ENCODE measurements around the gene PDZD8. TPM values are rescaled to one million over a fixed set of nuclear protein-coding genes. Genes with fewer than 3 reads are reported as not detected.
A peak's percentile ranks its signal among the peaks of the same experiment; 100 is the strongest.

The PDZD8 gene
- total RNA-seq, 2 experiments from 2014 or later, result 15.5 to 16.2 TPM

DNA sequence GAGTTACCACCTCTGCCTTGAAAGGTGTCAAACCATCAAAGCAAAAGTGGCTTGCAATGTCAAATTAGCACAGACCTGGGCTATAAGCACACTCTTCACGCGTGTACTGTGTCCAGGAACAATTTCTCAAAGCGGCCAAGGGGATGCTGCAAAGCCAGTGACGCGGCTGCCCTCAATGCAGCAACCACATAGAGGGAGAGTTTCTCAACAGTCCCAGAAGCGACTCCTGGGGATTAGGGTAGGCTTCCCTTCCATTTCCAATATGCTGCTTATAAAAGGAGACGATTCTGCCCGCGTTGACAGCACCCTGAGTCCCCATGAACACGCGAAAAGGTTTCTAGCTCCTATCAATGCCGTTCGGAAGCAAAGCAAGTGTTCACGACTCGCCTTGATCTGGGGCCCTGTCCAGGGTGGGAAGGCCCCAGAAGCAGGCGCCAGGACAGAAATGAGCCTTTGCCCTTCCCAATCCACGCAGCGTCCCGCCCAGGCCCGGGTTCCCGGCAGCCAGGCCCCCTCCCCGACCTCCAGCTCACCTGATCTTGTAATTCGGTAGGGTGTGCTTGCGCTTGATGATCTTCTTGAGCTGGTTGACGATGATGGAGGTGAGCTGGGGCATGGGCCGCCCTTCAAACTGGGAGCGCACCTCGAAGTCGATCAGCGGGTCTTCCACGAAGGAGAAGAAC lies 1.3 kb downstream of the PDZD8 start:
- peaks cover 16% of the 10 kb centered on the region for H3K36me3 Mint-ChIP-seq (ENCODE audit: low read depth)
- H3K4me3 Mint-ChIP-seq, result peak overlapping the region; percentile 89
- ATAC-seq, result peak; percentile 31
- peaks cover 36% of the 10 kb centered on the region for H3K4me1 Mint-ChIP-seq (ENCODE audit: low read depth)
- no peaks in the 10 kb centered on the region for H3K9me3 Mint-ChIP-seq
- CTCF ChIA-PET, result interaction anchor here (0.8 to 1.7 kb wide), 5 partner anchors 13 to 1381 kb away, joined by 3 to 10 read pairs (median 3); partner anchors contain the start of gene CACUL1
- TF ChIP-seq, protein P1, sequence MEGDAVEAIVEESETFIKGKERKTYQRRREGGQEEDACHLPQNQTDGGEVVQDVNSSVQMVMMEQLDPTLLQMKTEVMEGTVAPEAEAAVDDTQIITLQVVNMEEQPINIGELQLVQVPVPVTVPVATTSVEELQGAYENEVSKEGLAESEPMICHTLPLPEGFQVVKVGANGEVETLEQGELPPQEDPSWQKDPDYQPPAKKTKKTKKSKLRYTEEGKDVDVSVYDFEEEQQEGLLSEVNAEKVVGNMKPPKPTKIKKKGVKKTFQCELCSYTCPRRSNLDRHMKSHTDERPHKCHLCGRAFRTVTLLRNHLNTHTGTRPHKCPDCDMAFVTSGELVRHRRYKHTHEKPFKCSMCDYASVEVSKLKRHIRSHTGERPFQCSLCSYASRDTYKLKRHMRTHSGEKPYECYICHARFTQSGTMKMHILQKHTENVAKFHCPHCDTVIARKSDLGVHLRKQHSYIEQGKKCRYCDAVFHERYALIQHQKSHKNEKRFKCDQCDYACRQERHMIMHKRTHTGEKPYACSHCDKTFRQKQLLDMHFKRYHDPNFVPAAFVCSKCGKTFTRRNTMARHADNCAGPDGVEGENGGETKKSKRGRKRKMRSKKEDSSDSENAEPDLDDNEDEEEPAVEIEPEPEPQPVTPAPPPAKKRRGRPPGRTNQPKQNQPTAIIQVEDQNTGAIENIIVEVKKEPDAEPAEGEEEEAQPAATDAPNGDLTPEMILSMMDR (IDR thresholded peaks at IDR 0.05), result no peak
- DNase-seq, result peak; percentile 51
- intact Hi-C loops (cut with micrococcal nuclease), result loop anchor here (1.0 kb wide), 1 partner anchor 9 kb away; no protein-coding TSS in a partner anchor
- peak overlapping the region; percentile 81 for H3K27ac Mint-ChIP-seq
- POLR2A ChIA-PET, result interaction anchor here (0.6 to 1.0 kb wide), 3 partner anchors 11 to 52 kb away, joined by 3 read pairs; no protein-coding TSS in a partner anchor
- peaks cover 11% of the 10 kb centered on the region for H3K27me3 Mint-ChIP-seq

DNA sequence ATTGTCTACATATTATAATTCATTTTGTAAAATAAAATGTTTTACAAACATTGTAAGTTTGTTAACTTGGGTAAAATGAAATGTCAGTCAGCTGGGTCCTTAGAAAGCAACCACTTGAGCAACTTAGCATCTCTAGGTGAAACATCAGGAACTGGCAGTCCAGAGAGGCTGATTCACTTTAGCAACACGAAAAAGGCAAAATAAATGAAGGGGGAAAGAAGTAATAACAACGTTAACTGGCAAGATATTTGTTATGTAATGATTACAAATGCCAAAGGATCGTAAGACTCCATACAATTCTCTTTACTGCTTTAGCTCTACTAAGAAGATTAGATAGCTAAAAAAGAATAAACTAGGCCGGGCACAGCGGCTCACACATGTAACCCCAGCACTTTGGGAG lies 5.0 kb downstream of the PDZD8 start:
- ATAC-seq, result no peak
- H3K4me3 Mint-ChIP-seq, result no peak overlapping the region
- DNase-seq, result no peak
- TF ChIP-seq, protein P1 (IDR thresholded peaks at IDR 0.05), result no peak
- H3K9me3 Mint-ChIP-seq, result no peaks in the 10 kb centered on the region
- H3K36me3 Mint-ChIP-seq (ENCODE audit: low read depth), result peaks cover 16% of the 10 kb centered on the region
- POLR2A ChIA-PET, result no interaction called here
- CTCF ChIA-PET, result interaction anchor here (0.7 to 3.4 kb wide), 4 partner anchors 9 to 196 kb away, joined by 4 to 12 read pairs (median 5); no protein-coding TSS in a partner anchor
- H3K27me3 Mint-ChIP-seq, result no peaks in the 10 kb centered on the region
- H3K27ac Mint-ChIP-seq, result no peak overlapping the region
- intact Hi-C loops (cut with micrococcal nuclease), result no loop called here
- peaks cover 57% of the 10 kb centered on the region for H3K4me1 Mint-ChIP-seq (ENCODE audit: low read depth)

DNA sequence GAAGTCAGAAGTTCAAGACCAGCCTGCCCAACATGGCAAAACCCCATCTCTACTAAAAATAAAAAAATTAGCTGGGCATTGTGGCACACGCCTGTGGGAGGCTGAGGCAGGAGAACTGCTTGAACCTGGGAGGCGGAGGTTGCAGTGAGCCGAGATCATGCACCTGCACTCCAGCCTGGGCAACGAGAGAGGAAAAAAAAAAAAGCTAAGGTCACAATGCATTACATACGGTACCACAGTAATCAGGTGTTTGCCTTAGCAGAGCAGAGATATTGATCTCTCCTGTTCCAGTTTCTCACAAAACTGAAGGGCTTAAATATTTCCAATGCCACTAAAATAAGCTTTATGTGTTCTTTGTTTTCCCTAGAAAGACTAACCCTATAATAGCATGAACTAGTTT lies 7.5 kb downstream of the PDZD8 start:
- no peaks in the 10 kb centered on the region for H3K9me3 Mint-ChIP-seq
- H3K4me1 Mint-ChIP-seq (ENCODE audit: low read depth), result peaks cover 73% of the 10 kb centered on the region
- POLR2A ChIA-PET, result no interaction called here
- no peak for ATAC-seq
- intact Hi-C loops (cut with micrococcal nuclease), result no loop called here
- no peak overlapping the region for H3K27ac Mint-ChIP-seq
- CTCF ChIA-PET, result no interaction called here
- H3K36me3 Mint-ChIP-seq (ENCODE audit: low read depth), result peaks cover 13% of the 10 kb centered on the region
- H3K27me3 Mint-ChIP-seq, result no peaks in the 10 kb centered on the region
- TF ChIP-seq, protein P1 (IDR thresholded peaks at IDR 0.05), result no peak
- no peak for DNase-seq
- no peak overlapping the region for H3K4me3 Mint-ChIP-seq

DNA sequence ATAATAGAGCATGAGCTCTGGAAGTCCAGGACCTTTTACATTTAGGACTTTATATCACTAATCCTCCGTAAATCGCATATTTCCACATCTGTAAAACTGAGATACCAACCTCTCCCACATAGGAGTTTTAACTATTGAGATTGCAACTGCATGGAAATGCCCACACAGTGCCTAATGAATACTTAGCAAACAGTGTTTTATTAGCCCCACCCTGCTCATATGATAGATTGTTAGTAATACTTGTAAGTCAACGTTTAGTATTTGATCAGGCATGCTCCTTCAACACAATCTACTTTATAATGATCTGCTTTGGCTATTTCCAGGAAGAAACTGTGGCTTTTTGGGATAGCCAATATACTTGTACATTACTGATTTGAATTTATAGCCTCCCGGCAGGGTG lies 8.5 kb downstream of the PDZD8 start:
- Mint-ChIP-seq H3K4me3 (no peak overlapping the region), H3K36me3 (ENCODE audit: low read depth) (peaks cover 7% of the 10 kb centered on the region), H3K27ac (no peak overlapping the region), H3K27me3 (no peaks in the 10 kb centered on the region), H3K4me1 (ENCODE audit: low read depth) (peaks cover 66% of the 10 kb centered on the region), H3K9me3 (no peaks in the 10 kb centered on the region)
- intact Hi-C loops (cut with micrococcal nuclease), result no loop called here
- ChIA-PET CTCF (interaction anchor here (0.8 to 1.3 kb wide), 2 partner anchors 44 to 150 kb away, joined by 3 to 4 read pairs; no protein-coding TSS in a partner anchor), POLR2A (no interaction called here)
- no peak for ATAC-seq
- no peak for DNase-seq
- TF ChIP-seq, protein P1 (IDR thresholded peaks at IDR 0.05), result no peak

DNA sequence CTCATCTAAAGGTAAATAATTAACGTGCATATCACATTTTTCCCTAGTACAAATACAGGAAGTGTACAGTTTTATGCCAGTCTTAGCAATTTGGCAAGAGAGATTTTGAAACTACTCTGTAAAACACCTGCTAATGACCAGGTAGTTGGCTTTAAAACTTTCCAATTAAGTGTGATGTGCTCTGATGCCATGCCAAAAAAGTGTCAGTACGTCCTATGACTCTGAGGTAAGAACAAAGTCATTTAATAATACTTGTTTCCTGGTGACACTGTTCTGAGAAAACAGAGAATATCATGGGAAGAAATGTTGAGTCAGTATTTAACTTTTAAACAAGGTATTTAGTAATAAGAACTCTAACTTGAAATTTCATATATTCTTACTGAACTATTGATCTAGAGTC lies 9.6 kb downstream of the PDZD8 start:
- DNase-seq, result peak; percentile 26
- ATAC-seq, result peak; percentile 54

More for the DNA sequence above, 9.6 kb downstream of the PDZD8 start:
- Mint-ChIP-seq H3K27ac (no peak overlapping the region), H3K9me3 (no peaks in the 10 kb centered on the region), H3K27me3 (no peaks in the 10 kb centered on the region), H3K4me1 (ENCODE audit: low read depth) (peaks cover 66% of the 10 kb centered on the region), H3K36me3 (ENCODE audit: low read depth) (peaks cover 7% of the 10 kb centered on the region), H3K4me3 (no peak overlapping the region)
- ChIA-PET POLR2A (no interaction called here), CTCF (interaction anchor here (1.3 kb wide), 1 partner anchor 149 kb away, joined by 4 read pairs; no protein-coding TSS in a partner anchor)
- TF ChIP-seq, protein P1 (IDR thresholded peaks at IDR 0.05), result no peak
- intact Hi-C loops (cut with micrococcal nuclease), result loop anchor here (1.0 kb wide), 1 partner anchor 8 kb away; no protein-coding TSS in a partner anchor

All from activated CD8-positive, alpha-beta T cell treated with anti-CD3 and anti-CD28 coated beads for 36 hours (primary cell).